GM12878 (cell line): Measurements from ENCODE around the gene EIF5A. TPM values are rescaled to one million over a fixed set of nuclear protein-coding genes. Genes with fewer than 3 reads are reported as not detected.

Experiments used
- BCL3 ChIP-seq: IDR thresholded peaks from 2 replicates; pipeline ENCODE4 v1.6.1; 2011; ENCODE audit warnings: borderline replicate concordance, low read depth, mild to moderate bottlenecking, moderate library complexity, low read length; ENCODE audit not compliant: insufficient read depth, poor library complexity, severe bottlenecking
- CBX3 ChIP-seq: fragments of 200-600 bp; sonication (generic); IDR thresholded peaks from 2 replicates; pipeline ENCODE4 v1.6.1; 2016; ENCODE audit warnings: low read depth, borderline replicate concordance
- CREM ChIP-seq: IDR thresholded peaks from 2 replicates; pipeline ENCODE4 v1.6.1; 2014; ENCODE audit warnings: antibody characterized with exemption, low read depth
- ESRRA ChIP-seq: IDR thresholded peaks from 2 replicates; pipeline ENCODE4 v1.6.1; 2012; ENCODE audit warnings: mild to moderate bottlenecking, low read length, improper control_type of control experiment
- KLF5 ChIP-seq: fragments of 450-650 bp; IDR thresholded peaks from 2 replicates; pipeline ENCODE4 v1.6.1; 2014; ENCODE audit warnings: mild to moderate bottlenecking; ENCODE audit not compliant: partially characterized antibody
- NFXL1 ChIP-seq: fragments of 450-650 bp; IDR thresholded peaks from 2 replicates; pipeline ENCODE4 v1.6.1; 2017; ENCODE audit warnings: antibody characterized with exemption, mild to moderate bottlenecking, borderline replicate concordance
- NRF1 ChIP-seq: conservative IDR thresholded peaks from 2 replicates; pipeline ENCODE4 v1.6.1; 2011; ENCODE audit warnings: mild to moderate bottlenecking, low read depth, low read length, improper control_type of control experiment
- PAX5 ChIP-seq: IDR thresholded peaks from 2 replicates; pipeline ENCODE4 v1.6.1; 2011; ENCODE audit warnings: low read depth, low read length, borderline replicate concordance
- PML ChIP-seq: IDR thresholded peaks from 2 replicates; pipeline ENCODE4 v1.6.1; 2012; ENCODE audit warnings: low read length, inconsistent platforms
- POLR2A ChIP-seq: IDR thresholded peaks from 2 replicates; pipeline ENCODE4 v1.6.1; 2011; ENCODE audit warnings: low read depth, mild to moderate bottlenecking, low read length
- POU2F2 ChIP-seq: IDR thresholded peaks from 3 replicates; pipeline ENCODE4 v1.6.1; 2011; ENCODE audit warnings: low read depth, mild to moderate bottlenecking, low read length, borderline replicate concordance
- SIX5 ChIP-seq: IDR thresholded peaks from 2 replicates; pipeline ENCODE4 v1.6.1; 2011; ENCODE audit warnings: mild to moderate bottlenecking, low read depth, low read length, moderate library complexity; ENCODE audit not compliant: severe bottlenecking
- SREBF2 ChIP-seq: IDR thresholded peaks from 2 replicates; pipeline ENCODE4 v1.6.1; 2012; ENCODE audit warnings: mild to moderate bottlenecking, low read length
- SUPT20H ChIP-seq: IDR thresholded peaks from 2 replicates; pipeline ENCODE4 v1.6.1; 2011; ENCODE audit warnings: low read depth, mild to moderate bottlenecking, low read length, moderate library complexity, borderline replicate concordance; ENCODE audit not compliant: control insufficient read depth
- TARDBP ChIP-seq: IDR thresholded peaks from 2 replicates; pipeline ENCODE4 v1.6.1; 2016; ENCODE audit warnings: borderline replicate concordance
- ZNF384 ChIP-seq: IDR thresholded peaks from 2 replicates; pipeline ENCODE4 v1.6.1; 2012; ENCODE audit warnings: low read depth, mild to moderate bottlenecking, low read length, improper control_type of control experiment, borderline replicate concordance
- ZSCAN29 ChIP-seq: fragments of 450-650 bp; IDR thresholded peaks from 2 replicates; pipeline ENCODE4 v1.6.1; 2017; ENCODE audit warnings: mild to moderate bottlenecking, moderate library complexity
- polyA plus RNA-seq, 11 experiments: library from polyadenylated mRNA; depleted of rRNA in 4 of 11; unstranded in 6 of 11; stranded (reverse) in 5 of 11; fragments of >200 nt; fragmentation: Nextera tagmentation in 4 of 11; fragmentation: Illumina TruSeq in 1 of 11; extraction: Ambion mirVana in 4 of 11; extraction: Trizol in 1 of 11; gene quantifications; 1 replicate in 1 of 11; 2 replicates in 10 of 11; pipeline versions ENCODE4 v1.2.1 to v1.2.3, GENCODE V29; 2011 to 2016; ENCODE audit warnings: inconsistent platforms in 2 of 11, missing spikeins in 2 of 11, low read depth in 1 of 11
- total RNA-seq, 4 experiments: library from RNA; depleted of rRNA in 3 of 4; stranded (reverse); fragments of >200 nt in 3 of 4; fragmentation: Illumina TruSeq in 1 of 4; extraction: Trizol in 1 of 4; gene quantifications; 2 replicates each; pipeline versions ENCODE4 v1.2.1 to v1.2.3, GENCODE V29; 2013 to 2021
- TF ChIP-seq, protein P1 (sequence below): fragments of 450-650 bp; IDR thresholded peaks from 2 replicates; pipeline ENCODE4 v1.6.1; 2017; ENCODE audit warnings: mild to moderate bottlenecking, moderate library complexity
- TF ChIP-seq, protein P2 (sequence below): fragments of 450-650 bp; IDR thresholded peaks from 2 replicates; pipeline ENCODE4 v1.6.1; 2016; ENCODE audit warnings: mild to moderate bottlenecking
- TF ChIP-seq, protein P3 (sequence below): fragments of 450-650 bp; conservative IDR thresholded peaks from 2 replicates; pipeline ENCODE4 v1.6.1; 2017; ENCODE audit warnings: mild to moderate bottlenecking, moderate library complexity
- TF ChIP-seq, protein P4 (sequence below): fragments of 450-650 bp; IDR thresholded peaks from 2 replicates; pipeline ENCODE4 v1.6.1; 2016; ENCODE audit warnings: mild to moderate bottlenecking

Gene EIF5A
- total and polyA plus RNA-seq, 10 of the 15 experiments (the other 5 are each of a cell fraction or from before 2014, with no cell fraction given): 26.5 to 1,792 (median 944) TPM

GRCh38 chr17:7313088-7313889 is 5.9 kb downstream of the EIF5A start (continued):
- TF ChIP-seq, protein P1, sequence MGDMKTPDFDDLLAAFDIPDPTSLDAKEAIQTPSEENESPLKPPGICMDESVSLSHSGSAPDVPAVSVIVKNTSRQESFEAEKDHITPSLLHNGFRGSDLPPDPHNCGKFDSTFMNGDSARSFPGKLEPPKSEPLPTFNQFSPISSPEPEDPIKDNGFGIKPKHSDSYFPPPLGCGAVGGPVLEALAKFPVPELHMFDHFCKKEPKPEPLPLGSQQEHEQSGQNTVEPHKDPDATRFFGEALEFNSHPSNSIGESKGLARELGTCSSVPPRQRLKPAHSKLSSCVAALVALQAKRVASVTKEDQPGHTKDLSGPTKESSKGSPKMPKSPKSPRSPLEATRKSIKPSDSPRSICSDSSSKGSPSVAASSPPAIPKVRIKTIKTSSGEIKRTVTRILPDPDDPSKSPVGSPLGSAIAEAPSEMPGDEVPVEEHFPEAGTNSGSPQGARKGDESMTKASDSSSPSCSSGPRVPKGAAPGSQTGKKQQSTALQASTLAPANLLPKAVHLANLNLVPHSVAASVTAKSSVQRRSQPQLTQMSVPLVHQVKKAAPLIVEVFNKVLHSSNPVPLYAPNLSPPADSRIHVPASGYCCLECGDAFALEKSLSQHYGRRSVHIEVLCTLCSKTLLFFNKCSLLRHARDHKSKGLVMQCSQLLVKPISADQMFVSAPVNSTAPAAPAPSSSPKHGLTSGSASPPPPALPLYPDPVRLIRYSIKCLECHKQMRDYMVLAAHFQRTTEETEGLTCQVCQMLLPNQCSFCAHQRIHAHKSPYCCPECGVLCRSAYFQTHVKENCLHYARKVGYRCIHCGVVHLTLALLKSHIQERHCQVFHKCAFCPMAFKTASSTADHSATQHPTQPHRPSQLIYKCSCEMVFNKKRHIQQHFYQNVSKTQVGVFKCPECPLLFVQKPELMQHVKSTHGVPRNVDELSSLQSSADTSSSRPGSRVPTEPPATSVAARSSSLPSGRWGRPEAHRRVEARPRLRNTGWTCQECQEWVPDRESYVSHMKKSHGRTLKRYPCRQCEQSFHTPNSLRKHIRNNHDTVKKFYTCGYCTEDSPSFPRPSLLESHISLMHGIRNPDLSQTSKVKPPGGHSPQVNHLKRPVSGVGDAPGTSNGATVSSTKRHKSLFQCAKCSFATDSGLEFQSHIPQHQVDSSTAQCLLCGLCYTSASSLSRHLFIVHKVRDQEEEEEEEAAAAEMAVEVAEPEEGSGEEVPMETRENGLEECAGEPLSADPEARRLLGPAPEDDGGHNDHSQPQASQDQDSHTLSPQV: no peak
- TF ChIP-seq TARDBP (no peak), CBX3 (no peak), BCL3 (no peak), NFXL1 (no peak), SIX5 (no peak), SUPT20H (no peak), ZNF384 (no peak), POLR2A (peak; percentile 75), NRF1 (no peak), ESRRA (no peak), POU2F2 (peak; percentile 55; the same call in 1 of the 3 replicates), KLF5 (no peak), PAX5 (no peak), SREBF2 (no peak), CREM (no peak), PML (peak; percentile 64; the same call in 1 of the 2 replicates), ZSCAN29 (no peak)
- TF ChIP-seq, protein P2, sequence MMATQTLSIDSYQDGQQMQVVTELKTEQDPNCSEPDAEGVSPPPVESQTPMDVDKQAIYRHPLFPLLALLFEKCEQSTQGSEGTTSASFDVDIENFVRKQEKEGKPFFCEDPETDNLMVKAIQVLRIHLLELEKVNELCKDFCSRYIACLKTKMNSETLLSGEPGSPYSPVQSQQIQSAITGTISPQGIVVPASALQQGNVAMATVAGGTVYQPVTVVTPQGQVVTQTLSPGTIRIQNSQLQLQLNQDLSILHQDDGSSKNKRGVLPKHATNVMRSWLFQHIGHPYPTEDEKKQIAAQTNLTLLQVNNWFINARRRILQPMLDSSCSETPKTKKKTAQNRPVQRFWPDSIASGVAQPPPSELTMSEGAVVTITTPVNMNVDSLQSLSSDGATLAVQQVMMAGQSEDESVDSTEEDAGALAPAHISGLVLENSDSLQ: no peak
- TF ChIP-seq, protein P3, sequence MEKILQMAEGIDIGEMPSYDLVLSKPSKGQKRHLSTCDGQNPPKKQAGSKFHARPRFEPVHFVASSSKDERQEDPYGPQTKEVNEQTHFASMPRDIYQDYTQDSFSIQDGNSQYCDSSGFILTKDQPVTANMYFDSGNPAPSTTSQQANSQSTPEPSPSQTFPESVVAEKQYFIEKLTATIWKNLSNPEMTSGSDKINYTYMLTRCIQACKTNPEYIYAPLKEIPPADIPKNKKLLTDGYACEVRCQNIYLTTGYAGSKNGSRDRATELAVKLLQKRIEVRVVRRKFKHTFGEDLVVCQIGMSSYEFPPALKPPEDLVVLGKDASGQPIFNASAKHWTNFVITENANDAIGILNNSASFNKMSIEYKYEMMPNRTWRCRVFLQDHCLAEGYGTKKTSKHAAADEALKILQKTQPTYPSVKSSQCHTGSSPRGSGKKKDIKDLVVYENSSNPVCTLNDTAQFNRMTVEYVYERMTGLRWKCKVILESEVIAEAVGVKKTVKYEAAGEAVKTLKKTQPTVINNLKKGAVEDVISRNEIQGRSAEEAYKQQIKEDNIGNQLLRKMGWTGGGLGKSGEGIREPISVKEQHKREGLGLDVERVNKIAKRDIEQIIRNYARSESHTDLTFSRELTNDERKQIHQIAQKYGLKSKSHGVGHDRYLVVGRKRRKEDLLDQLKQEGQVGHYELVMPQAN: no peak
- TF ChIP-seq, protein P4, sequence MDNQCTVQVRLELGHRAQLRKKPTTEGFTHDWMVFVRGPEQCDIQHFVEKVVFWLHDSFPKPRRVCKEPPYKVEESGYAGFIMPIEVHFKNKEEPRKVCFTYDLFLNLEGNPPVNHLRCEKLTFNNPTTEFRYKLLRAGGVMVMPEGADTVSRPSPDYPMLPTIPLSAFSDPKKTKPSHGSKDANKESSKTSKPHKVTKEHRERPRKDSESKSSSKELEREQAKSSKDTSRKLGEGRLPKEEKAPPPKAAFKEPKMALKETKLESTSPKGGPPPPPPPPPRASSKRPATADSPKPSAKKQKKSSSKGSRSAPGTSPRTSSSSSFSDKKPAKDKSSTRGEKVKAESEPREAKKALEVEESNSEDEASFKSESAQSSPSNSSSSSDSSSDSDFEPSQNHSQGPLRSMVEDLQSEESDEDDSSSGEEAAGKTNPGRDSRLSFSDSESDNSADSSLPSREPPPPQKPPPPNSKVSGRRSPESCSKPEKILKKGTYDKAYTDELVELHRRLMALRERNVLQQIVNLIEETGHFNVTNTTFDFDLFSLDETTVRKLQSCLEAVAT: no peak
